GM18861 (cell line): ENCODE results near the gene FAU.

Experiments used
- ATAC-seq: cut with Tn5 transposase; IDR thresholded peaks from one replicate; pipeline ENCODE4 v1.9.1; 2021; ENCODE audit not compliant: unreplicated experiment

FAU gene

DNA sequence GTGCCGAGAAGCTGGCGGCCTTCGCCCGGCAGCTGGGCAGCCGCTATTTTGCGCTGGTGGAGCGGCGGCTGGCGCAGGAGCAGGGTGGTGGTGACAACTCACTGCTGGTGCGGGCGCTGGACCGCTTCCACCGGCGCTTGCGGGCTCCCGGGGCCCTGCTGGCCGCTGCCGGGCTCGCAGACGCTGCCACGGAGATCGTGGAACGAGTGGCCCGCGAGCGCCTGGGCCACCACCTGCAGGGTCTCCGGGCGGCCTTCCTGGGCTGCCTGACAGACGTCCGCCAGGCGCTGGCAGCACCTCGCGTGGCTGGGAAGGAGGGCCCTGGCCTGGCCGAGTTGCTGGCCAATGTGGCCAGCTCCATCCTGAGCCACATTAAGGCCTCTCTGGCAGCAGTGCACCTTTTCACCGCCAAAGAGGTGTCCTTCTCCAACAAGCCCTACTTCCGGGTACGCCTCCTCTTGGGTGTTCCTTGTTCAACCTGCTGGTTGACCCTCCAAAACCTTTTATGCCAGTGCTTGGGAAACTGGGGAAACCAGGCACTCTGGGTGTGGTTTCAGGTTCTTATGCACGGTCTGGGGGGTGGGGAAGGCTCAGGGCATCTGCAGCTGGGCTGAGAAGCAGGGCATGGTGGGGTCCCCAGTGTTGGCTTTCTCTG is 13.3 kb downstream of the FAU start:
- no peak for ATAC-seq

DNA sequence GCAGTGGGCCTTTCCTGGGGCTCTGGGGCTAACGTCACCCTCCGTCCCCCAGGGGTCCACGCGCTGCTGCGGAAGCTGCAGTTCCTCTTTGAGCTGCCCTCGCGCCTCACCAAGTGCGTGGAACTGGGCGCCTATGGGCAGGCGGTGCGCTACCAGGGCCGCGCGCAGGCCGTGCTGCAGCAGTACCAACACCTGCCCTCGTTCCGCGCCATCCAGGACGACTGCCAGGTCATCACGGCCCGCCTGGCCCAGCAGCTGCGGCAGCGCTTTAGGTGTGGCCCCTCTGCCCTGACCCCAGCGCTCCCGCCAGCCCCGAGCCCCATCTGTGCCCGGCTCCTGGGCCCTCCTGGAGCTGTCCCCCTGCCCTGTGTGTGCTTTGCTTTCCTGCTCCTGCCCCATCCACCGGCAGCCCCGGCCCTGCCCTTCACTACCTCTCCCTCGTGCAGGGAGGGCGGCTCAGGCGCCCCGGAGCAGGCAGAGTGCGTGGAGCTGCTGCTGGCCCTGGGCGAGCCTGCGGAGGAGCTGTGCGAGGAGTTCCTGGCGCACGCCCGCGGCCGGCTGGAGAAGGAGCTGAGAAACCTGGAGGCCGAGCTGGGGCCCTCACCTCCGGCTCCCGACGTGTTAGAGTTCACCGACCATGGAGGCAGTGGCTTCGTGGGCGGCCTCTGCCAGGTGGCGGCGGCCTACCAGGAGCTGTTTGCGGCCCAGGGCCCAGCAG is 14.0 kb downstream of the FAU start:
- ATAC-seq, result no peak

DNA sequence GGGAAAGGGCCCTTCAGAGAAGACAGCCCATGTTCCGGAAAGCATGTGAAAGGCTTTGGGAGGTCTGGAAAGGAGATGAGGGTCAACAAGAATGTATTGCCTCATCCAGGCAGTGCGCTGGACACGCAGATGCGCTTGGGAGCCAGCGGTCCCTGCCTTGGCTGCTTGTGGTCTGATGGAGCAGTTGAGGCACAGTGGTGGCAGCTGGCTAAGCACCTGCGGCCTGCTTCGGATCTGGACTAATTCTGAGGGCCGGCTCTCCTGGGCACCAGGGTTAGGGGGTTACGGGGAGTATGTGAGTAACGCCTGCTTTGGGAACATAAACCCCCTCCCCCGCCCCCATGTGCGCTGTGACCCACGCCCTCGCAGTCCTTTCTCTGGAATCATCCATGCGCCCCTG is 14.9 kb downstream of the FAU start:
- ATAC-seq, result no peak

DNA sequence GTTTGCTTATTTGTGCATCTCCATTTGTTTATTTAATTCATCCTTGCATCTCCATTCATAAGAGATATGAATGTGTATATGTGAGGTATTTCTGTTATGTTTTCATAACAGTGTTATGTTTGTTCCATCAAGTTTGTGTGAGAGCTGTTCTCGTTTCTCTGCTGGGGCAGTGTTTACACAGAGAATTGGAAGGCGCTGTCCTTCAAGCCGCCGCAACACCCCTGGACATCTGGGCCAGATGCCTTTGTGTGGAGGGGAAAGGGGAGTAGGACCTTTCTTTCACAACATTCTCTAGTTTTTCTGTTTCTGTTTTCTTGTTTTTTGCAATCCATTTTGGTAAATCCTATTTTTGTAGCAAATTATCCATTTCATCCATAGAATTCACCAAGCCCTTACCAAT is 17.3 kb downstream of the FAU start:
- no peak for ATAC-seq

DNA sequence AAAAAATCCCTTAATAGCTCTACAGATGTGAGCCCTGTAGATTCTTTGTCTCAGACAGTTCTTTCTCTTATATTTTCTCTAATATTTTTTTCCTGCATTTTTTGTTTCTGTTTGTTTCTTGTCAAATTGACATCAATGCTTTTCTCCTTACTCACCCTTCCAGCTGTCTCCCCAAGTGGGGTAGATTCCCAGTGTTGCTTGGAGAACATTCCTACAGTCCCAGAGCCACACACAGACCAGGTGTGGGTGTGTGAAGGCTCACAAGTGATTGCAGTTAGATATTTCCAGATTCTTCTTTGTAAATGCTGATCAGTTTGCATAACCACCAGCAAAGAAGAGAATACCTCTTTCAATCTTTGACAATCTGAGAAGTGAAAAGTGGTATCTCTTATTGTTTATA is 18.5 kb downstream of the FAU start:
- no peak for ATAC-seq

DNA sequence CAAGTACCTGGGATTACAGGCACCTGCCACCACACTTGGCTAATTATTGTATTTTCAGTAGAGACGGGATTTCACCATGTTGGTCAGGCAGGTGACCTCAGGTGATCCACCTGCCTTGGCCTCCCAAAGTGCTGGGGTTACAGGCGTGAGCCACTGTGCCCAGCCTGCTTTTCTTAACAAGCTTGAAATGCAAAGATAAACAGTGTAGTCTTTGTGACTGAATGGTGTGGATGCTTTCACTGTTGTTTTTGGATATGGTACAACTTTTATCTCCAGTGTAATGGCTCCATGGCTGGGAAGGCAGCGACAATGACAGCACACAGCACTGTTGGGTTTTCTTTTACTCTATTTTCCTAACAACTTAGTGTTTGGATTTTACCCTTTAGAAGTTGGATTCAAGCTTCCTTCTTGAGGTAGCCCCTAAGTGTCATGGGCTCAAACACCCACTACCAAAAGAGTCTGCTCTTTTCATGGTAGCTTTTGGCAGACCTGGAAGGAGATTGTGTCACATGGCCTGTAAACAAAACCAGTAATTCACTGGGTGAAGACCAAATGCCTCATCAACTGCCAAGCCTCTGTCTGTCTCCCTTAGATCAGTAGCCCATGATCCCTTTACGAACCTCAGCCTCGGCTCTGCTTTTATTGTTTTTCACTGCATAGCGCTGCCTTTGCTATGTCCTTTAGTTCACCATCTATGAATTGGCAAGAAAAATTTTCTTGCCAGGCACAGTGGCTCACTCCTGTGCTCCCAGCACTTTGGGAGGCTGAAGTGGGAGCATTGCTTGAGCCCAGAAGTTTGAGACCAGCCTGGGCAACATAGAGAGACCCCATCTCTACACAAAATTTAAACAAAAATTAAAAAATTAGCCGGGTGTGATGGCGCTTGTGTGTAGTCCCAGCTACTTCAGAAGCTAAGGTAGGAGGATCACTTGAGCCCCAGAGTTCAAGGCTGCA is 19.5 kb downstream of the FAU start:
- no peak for ATAC-seq

DNA sequence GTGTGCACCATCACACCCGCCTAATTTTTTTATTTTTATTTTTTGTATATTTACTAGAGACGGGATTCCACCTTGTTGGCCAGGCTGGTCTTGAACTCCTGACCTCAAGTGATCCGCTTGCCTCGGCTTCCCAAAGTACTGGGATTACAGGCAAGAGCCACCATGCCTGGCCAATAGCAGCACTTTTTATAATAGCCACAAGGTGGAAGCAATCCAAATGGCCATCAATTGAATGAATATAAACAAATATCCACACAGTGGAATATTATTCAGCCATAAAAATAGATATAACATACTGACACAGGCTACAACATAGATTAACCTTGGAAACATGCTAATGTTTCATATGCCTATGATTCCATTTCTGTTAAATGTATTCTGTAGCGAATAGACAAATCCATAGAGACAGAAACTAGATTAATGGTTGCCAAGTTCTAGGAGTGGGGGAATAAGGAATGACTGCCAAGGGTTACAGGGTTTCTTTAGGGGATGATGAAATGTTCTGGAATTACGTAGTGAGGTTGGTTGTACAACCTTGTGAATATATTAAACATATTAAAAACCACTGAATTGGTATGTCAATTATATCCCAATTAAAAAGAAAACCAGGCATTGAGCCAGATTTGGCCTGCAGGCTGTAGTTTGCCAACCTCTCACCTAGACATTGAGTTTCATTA is 21.1 kb downstream of the FAU start:
- no peak for ATAC-seq

DNA sequence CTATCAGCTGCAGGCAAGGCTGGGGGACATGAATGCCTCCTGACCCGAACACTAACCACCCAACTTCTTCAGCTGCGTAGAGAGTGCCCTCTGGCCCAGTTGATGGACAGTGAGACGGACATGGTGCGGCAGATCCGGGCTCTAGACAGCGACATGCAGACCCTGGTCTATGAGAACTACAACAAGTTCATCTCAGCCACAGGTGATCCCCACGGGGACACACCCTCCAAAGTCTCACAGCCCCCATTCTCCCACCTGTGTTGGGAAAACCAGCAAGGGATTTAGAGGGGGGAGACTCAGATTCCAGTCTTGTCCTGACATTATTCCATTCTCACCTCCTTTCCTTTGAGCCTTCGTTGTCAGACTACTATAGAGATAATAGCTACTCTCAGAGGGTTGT is 25.0 kb downstream of the FAU start:
- no peak for ATAC-seq

DNA sequence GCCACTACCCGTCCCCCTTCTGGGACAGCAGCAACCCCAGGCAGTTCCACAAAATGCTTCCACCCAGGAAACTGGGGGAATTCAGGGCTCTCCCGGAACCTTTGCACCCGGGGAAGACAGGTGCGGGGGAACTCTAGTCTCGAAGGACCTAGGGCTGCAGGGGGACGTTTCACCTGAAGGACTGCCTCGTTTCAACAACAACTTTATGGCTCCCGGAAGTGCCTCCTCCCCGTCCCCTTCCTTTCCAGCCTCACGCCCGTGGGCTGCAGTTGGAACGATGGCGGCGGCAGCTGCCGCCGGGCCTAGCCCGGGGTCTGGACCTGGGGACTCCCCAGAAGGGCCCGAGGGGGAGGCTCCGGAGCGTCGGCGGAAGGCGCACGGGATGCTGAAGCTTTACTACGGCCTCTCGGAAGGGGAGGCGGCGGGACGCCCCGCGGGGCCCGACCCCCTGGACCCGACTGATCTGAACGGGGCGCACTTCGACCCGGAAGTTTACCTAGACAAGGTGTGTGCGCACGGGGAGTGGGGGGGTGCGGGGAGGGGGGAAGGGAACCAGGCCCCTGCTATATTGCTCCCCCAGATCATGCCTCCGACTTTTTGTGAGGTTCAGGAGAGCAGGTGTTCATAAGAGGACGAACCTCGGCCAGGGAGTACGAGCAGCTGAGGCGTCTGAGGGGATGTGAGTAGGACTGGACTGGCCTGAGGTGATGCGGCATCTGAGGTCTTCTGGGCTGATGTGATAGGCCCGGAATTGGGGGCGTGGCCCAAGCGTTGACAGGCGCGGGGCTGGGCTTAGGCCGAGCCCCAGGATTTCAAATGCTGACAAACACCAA is 25.7 kb downstream of the FAU start, which contains the start of gene VPS51:
TSS of gene VPS51 (plus strand) at position 241 of the 833 bp plus-strand sequence. CDS start at position 278, 37 bp downstream.
- peak; percentile 74 for ATAC-seq

DNA sequence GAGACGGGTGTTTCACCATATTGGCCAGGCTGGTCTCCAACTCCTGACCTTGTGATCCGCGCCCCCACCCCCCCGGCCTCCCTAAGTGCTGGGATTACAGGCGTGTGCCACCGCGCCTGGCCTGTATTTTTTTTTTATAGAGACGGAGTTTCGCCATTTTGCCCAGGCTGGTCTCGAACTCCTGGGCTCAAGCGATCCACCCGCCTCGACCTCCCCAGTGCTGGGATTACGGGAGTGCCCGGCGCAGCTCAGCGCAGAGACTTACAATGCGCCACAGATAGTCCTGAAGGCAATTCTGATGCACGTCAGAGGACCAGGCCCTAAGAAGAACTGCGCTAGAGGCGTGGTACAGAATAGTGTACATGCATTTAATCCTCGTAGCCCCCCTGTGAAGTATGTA is 26.5 kb downstream of the FAU start:
- no peak for ATAC-seq

DNA sequence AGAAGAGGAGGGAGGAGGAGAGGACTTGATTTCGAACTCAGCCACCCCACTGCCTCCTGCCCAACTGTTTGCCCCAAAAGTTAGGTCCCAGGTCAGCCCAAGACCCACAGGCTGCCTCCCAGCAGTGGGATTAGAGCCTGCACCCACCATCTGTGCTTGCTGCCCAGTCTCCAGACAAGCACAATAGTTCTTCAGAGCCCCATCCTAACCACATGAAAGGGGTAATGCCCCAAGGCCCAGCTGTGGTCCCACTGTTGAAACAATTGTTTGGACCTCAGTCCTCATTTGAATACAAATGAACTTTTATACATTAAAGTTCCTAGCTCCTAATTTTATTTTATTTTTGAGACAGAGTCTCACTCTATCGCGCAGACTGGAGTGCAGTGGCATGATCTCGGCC is 31.3 kb downstream of the FAU start:
- no peak for ATAC-seq

DNA sequence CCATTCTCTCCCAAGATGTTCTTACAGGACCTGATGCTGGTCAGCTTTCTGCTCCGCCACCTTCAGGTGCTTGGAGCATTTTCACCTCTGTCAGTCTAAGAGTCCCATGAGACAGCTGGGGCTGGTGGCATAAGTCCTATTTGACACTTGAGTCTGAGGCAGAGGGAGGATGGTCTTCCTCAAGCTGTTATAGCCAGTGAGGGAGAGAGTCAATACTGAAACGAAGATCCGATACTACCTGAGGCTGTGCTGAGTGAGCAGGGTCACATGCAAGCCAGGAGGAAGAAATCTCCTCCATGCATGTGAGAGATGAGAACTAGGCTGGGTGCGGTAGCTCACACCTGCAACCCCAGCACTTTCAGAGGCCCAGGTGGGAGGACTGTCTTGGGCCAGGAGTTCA is 32.3 kb downstream of the FAU start:
- ATAC-seq, result no peak

DNA sequence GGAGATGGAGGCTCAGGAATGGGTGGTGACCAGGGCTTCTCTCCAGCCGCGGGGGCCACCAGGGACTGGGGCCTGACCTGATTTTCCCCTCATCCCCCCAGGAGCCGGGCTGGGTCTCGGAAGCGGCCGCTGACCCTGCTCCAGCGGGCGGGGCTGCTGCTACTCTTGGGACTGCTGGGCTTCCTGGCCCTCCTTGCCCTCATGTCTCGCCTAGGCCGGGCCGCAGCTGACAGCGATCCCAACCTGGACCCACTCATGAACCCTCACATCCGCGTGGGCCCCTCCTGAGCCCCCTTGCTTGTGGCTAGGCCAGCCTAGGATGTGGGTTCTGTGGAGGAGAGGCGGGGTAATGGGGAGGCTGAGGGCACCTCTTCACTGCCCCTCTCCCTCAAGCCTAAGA is 34.1 kb downstream of the FAU start:
- ATAC-seq, result no peak

DNA sequence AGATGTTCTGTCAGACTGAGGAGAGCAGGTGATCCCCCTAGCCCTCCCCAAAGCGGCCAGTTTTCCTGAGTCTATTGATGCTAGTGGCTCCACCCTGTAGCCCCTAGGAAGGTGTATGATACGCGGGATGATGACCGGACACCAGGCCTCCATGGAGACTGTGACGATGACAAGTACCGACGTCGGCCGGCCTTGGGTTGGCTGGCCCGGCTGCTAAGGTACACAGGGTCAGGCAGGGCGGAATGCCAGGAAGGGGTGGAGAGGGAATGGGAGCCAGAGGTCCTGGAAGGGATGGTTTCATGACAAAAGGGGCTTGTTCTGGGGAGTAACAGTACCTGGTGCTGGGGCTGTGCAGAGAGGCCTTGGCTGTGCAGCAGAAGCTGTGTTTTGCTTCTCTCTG is 34.7 kb downstream of the FAU start:
- no peak for ATAC-seq

DNA sequence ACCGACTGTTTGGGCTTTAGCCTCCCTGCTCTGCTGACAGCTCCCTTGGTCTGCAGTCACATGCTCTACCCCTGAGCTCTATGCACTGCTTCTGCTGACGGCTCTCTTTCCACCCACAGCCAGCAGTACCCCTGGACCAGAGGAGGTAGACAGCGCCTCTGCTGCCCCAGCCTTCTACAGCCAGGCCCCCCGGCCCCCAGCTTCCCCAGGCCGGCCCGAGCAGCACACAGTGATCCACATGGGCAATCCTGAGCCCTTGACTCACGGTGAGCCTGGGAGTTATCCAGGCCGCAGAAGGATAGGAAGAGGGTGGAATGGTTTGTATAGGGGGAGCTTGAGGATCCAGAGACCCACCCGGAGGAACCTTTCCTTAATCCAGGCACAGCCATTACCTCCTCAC is 35.1 kb downstream of the FAU start:
- no peak for ATAC-seq

DNA sequence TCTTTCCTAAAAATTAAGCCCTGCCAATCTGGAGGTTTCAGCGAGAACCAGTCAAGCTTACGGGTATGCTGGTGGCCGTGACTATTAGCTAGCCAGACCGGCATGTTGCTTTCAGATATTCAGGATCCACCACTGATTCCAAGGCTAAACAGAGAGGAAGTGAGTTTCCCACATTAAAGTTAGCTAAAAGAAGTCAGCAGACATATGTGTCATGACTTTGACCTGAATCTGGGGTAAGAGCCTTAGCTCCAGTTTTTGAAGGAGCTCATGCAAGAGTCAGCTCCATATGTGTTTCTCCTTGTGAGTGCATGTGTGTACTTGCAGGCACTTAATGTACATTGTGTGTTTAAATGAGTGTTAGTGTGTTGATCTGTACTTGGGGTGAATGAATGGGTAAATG is 36.5 kb downstream of the FAU start:
- ATAC-seq, result no peak

DNA sequence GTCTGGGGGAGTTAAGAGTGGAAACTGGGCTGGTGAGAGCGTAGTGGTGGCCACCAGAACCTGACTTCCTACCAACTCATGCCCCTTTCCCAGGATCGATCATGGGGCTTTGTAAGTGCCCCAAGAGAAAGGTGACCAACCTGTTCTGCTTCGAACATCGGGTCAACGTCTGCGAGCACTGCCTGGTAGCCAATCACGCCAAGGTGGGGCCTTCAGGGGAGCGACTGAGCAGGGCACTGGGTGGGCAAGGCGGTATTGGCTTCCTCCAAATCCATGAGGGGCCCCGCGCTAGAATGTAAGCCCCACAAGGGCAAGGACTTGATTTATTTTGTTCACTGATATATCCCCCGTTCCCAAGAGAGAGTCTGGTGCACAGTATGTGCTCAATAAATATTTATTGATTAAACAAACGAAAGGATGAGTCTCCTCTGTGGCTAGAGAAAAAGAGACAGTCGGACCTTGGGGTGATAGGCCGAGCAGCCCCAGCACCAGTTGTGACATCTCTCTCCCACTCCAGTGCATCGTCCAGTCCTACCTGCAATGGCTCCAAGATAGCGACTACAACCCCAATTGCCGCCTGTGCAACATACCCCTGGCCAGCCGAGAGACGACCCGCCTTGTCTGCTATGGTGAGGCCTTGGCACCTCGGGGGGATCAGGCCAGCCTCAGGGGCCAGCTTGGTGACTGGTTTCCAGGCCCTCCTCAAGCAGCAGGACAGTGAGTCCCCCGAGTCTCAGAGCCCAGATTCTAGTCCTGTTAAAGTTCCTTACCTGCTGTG is 37.1 kb downstream of the FAU start:
- ATAC-seq, result no peak

DNA sequence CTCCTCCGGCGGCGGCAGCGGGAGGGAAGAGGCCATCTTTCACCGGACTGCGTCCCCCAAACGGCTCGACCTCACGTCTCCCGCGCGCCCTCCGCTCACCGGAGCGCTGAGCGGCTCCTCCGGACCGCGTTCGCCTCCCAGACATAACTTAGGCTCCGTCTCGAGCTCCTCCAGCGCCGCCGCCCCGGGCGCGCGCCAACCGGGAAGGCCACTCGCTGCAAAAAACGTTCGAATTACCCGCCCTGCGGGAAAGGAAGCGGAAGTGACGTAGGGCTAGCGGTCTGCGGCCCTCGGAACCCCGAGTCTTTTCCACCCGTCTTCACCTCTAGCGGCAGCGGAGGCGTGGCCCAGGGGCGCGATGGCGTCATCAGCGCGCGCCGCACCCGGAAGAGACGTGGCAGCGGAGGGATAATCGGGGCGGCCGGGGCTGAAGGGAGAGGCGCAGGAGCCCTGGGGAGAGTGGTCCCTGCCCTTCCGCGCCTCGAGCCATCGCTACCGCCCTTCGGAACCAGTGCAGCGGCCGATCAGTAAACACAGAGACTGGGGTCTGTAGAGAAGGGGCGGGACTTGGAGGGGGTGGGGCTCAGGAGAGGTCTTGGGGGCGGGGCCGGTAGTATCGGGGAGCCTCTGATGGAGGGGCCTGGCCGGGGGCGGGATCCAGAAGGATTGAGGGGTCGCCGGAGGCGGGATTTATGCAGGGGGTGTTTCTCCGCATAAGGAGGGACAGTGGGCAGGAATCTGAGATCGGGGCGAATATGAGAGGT is 37.9 kb downstream of the FAU start, which contains the start of the genes CDCA5 and ZFPL1:
TSS of gene CDCA5 (minus strand) at position 207 of the 764 bp plus-strand sequence. CDS start at position 145, 62 bp downstream.
TSS of gene ZFPL1 (plus strand) at position 389 of the 764 bp plus-strand sequence. CDS start 477 bp downstream, outside the sequence.
- peak; percentile 78 for ATAC-seq
